Activated T-cell treated with anti-CD3 and anti-CD28 coated beads, Interleukin-2, amount 50 U/mL, for 48 hours (primary cell): ENCODE data around the gene DCAF6.

Source experiments
- DNase-seq, 2 experiments: peaks; one replicate each; pipeline ENCODE4 v3.0.0-alpha.2; 2020

Gene DCAF6

DNA sequence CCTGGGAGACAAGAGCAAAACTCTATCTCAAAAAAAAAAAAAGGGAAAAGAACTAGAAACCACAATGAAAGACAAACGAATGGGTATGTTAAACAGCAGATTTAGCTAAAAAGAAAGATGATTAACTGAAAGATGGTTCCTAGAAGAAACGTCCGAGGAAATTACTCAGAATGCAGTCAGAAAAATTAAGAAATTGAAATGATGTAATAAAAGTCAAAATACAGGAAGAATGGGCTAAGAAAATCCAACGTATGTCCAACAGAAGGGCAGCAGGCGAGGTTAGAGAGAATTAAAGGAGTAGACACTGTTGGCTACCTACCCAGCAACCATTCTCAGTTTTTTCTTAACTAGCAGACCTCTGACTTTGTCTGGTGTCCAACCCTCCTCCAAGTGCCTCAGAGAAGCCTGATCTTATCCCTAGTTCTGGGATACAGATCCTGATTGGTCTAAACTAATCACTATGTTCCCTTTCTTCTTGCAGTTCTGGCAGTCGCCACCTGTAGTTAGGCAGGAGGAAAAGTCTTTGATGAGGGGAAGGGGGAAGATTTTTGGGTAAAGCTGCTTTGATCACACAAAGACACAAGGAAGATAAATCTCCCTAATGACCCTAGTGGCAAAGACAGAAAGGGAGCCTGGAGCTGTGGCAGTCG is 174.5 kb downstream of the DCAF6 start:
- no peak for DNase-seq

DNA sequence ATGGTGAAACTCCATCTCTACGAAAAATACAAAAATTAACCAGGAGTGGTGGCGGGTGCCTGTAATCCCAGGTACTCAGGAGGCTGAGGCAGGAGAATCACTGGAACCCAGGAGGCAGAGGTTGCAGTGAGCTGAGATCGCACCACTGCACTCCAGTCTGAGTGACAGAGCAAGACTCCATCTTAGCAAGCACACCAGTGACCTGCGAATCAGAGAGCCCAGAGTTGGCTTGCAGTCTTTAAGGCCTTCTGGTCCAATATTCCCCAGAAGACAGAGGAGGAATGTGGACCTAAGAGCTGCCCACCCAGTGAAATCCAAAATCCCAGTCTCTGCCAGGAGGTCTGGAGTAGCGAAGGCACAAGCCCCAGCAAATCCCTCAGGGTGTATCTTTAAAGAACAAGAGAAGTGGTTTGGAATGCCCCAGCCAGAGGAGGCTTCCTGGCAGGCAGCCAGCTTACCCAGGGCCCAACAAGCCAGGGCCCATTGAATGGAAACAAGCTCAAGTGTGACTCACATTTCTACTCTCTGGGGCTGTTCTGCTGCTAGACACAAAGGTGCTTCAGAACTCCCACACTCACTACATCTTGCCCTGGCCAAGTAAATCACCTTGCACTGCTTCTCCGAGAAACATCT is 176.3 kb downstream of the DCAF6 start:
- DNase-seq, result peak; percentile 65 to 70

DNA sequence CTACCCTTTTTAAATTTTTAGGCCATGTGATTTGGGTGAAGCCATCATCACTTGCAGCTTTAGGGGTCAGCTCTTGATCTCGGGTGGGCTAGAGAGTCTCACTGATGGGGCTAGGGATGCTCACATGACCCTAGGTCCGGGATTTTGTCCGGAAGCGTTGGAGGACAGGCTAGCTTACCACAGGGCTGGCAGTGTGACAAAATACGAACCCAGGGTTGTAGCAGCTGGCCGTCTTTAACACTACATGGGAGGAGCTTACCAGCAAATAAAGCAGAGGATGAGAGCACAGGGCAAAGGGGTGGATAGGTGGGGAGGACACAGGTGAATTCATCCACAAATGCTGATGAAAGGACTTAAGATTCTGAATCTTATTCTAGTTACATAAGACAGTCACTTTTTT is 178.4 kb downstream of the DCAF6 start:
- no peak for DNase-seq

DNA sequence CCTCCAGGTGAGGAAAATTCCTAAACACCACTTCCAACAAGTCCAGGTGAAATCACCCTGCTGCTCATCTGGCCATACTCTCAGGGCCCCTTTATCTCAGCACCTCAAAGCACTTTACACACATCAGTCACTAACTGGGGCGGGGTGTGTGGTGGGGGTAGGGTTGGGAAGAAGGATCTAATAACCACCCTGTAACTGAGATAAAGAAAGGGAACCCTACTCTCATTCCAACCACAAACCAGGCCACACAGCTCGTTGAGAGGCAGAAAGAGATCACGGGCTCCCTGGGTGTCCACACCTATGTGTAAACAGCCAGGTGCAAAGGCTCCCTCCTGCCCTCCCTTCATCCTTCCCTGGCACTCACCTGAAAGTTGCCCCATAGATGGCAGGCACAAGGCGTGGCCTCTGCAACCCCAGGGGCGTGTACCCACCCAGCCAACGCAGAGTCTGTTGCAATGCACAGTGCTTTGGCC is 179.9 kb downstream of the DCAF6 start:
- DNase-seq, result no peak

DNA sequence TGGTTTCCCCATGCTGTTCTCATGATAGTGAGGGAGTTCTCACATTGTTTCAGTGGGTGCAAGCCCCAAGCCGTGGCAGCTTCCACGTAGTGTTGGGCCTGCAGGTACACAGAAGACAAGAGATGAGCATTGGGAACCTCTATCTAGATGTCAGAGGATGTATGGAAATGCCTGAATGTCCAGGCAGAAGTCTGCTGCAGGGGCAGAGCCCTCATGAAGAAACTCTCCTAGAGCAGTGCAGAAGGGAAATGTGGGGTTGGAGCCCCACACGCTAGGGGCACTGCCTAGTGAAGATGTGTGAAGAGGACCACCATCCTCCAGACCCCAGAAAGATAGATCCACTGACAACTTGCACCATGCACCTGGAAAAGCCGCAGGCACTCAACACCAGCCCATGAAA is 183.3 kb downstream of the DCAF6 start:
- no peak for DNase-seq

DNA sequence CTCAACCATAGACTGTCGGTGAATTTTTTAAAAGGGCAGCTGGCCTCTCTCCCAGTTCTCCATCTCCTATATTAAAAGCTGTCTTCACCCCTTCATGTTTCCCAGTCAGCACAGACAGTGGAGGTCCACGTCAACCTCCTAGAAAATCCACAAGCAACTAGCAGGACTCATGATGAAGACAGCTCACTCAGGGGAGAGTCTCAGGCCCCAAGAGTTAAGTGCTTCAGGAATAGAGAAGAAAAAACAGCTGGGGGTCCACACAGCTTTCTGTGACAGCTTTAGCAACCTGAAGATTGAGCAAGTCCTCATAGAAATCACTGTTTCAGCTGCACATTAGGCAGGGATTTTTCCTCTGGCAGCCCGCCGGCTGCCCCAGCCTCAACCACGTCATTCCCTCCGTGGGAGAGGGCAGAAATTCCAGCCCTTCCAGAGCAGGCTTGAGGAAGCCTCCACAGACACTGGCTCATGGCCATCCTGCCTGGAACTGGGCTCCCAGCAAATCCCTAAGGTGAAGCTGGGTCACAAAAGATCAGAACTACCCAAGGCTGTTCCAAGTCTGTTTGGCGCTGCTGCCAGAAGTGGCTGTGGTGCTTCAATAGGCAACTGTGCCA is 185.0 kb downstream of the DCAF6 start:
- no peak for DNase-seq

DNA sequence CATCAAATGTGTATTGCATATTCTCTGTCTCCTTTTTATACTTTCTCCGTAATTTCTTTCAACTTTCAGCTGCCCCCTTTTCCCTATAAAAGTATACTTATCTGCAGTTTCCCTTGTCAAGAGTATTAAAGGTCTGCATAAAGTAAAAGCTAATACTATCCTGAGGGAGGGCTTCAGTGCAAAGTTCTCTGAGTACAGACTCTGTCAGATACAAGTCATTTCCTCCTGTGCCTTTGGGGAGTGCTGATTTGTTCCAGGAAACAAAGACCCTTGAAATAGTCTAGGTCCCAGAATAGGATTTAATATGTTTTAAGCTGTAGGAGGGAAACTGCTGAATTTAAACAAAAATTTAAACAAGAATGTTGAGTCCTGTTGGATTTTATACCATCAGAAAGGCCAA is 188.6 kb downstream of the DCAF6 start:
- DNase-seq, result no peak
